ENCODE results near the gene YJEFN3. TPM values are rescaled to one million over a fixed set of nuclear protein-coding genes. Genes with fewer than 3 reads are reported as not detected.

YJEFN3 gene
- total and polyA plus RNA-seq, 10 of the 15 experiments (the other 5 are each of a cell fraction or from before 2014, with no cell fraction given): 0.05 to 6.9 (median 3.5) TPM

DNA sequence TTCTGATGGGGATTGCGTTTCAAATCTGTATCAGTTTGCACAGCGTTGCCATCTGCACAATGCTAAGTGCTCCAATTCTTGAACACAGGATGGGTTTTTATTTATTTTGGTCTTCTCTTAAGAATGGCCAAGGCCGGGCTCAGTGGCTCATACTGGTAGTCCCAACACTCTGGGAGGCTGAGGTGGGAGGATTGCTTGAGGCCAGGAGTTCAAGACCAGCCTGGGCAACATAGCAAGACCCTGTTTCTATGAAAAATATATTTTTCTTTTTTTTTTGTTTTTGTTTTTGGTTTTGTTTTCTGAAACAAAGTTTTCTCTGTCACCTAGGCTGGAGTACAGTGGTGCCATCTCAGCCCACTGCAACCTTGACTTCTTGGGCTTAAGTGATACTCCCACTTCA, 5.5 kb upstream of the YJEFN3 start:
- intact Hi-C loops (cut with micrococcal nuclease; ENCODE audit: unreplicated experiment): no loop called here
- 78% methylated on average over 3 of the region's 3 CpGs for WGBS (ENCODE audit: insufficient coverage, insufficient replicate concordance, low lambda C conversion rate, missing lambda C conversion rate)
- no peak for ATAC-seq
- H4K20me1 ChIP-seq (ENCODE audit: control insufficient read depth, insufficient read depth): no peaks in the 10 kb centered on the region
- H3K79me2 ChIP-seq (ENCODE audit: control insufficient read depth, insufficient read depth, low read length): peaks cover 46% of the 10 kb centered on the region
- ChIA-PET RAD21 (ENCODE audit: unreplicated experiment) (no interaction called here), SMC1A (ENCODE audit: uncharacterized antibody, unreplicated experiment) (interaction anchor here (1.5 kb wide), 1 partner anchor 118 kb away, joined by 3 read pairs; the partner anchor contains the start of gene GATAD2A), CTCF (interaction anchor here (3.2 kb wide), 1 partner anchor 9 kb away, joined by 13 read pairs; no protein-coding TSS in a partner anchor), POLR2A (no interaction called here)
- no peak overlapping the region for H3K9ac ChIP-seq (ENCODE audit: control insufficient read depth, insufficient read depth, low read length)
- H3K4me1 ChIP-seq (ENCODE audit: control insufficient read depth, insufficient read depth, low read length): peaks cover 38% of the 10 kb centered on the region
- H3K9me3 ChIP-seq (replicated peaks; ENCODE audit: control insufficient read depth, insufficient read depth, low read length): peaks cover 2% of the 10 kb centered on the region; the same call in 1 of the 3 replicates
- H3K4me2 ChIP-seq (ENCODE audit: control insufficient read depth, insufficient read depth): no peak overlapping the region
- no peak for TF ChIP-seq DPF2 (IDR thresholded peaks at IDR 0.05)
- in situ Hi-C loops (cut with MboI): loop anchor here (10.0 kb wide), 1 partner anchor 252 kb away; no protein-coding TSS in a partner anchor
- no peak for FAIRE-seq
- no TSS peak for BruUV-seq (replicated peaks)
- no peaks in the 10 kb centered on the region for H3K27me3 ChIP-seq (replicated peaks in 1 of 2; ENCODE audit: control insufficient read depth in 2 of 2, insufficient read depth in 2 of 2, low read length in 1 of 2)
- H2AFZ ChIP-seq (ENCODE audit: control insufficient read depth, low read depth, low read length): no peak overlapping the region
- H3K36me3 ChIP-seq (ENCODE audit: control insufficient read depth in 2 of 2, insufficient read depth in 2 of 2, low read length in 1 of 2): peaks cover 9 to 21% of the 10 kb centered on the region in 2 experiments; a peak in 3 of 4 replicates
- no peak overlapping the region for H3K27ac ChIP-seq (ENCODE audit: control insufficient read depth, insufficient read depth)
- DNase-seq (ENCODE audit: low read depth, low spot score): no peak
- H3K4me3 ChIP-seq: no peak overlapping the region

DNA sequence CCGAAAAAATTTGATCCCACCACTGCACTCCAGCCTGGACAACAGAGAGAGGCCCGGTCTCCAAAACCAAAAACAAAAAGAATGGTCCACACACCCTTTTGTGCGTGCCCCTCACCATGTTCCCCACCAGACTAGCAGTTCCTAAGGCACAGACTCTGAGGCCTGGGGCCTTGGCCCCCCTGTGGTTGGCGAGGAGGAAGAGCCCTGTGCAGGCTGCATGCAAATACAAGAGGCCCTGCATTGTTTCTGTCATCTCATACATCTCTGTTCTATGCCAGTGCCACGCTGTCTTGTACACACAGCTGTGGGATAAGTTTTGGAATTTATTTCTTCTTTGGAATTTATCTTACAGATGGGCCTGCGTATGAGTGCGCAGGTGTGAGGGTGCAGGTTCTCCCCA, 4.7 kb upstream of the YJEFN3 start:
- ATAC-seq (peak; percentile 81), FAIRE-seq (peak; percentile 52)

More for the DNA sequence above, 4.7 kb upstream of the YJEFN3 start:
- in situ Hi-C loops (cut with MboI) (loop anchor here (10.0 kb wide), 1 partner anchor 251 kb away; no protein-coding TSS in a partner anchor), intact Hi-C loops (cut with micrococcal nuclease; ENCODE audit: unreplicated experiment) (no loop called here)
- TF ChIP-seq POU2F2 (IDR thresholded peaks at IDR 0.05; ENCODE audit: borderline replicate concordance, low read depth, low read length) (peak; percentile 83; the same call in 2 of the 3 replicates), POLR2AphosphoS5 (IDR thresholded peaks at IDR 0.05; ENCODE audit: low read length) (0 out of 2 replicates have a peak, but pooled peaks have one; percentile 28), RUNX3 (IDR thresholded peaks at IDR 0.05; ENCODE audit: low read length) (peak; percentile 44; the same call in 1 of the 2 replicates), SP1 (IDR thresholded peaks at IDR 0.05; ENCODE audit: low read depth, low read length) (peak; percentile 24)
- TF ChIP-seq, protein P1, sequence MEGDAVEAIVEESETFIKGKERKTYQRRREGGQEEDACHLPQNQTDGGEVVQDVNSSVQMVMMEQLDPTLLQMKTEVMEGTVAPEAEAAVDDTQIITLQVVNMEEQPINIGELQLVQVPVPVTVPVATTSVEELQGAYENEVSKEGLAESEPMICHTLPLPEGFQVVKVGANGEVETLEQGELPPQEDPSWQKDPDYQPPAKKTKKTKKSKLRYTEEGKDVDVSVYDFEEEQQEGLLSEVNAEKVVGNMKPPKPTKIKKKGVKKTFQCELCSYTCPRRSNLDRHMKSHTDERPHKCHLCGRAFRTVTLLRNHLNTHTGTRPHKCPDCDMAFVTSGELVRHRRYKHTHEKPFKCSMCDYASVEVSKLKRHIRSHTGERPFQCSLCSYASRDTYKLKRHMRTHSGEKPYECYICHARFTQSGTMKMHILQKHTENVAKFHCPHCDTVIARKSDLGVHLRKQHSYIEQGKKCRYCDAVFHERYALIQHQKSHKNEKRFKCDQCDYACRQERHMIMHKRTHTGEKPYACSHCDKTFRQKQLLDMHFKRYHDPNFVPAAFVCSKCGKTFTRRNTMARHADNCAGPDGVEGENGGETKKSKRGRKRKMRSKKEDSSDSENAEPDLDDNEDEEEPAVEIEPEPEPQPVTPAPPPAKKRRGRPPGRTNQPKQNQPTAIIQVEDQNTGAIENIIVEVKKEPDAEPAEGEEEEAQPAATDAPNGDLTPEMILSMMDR (IDR thresholded peaks at IDR 0.05 in 2 of 3, conservative IDR thresholded peaks at IDR 0.05 in 1 of 3; ENCODE audit: control insufficient read depth in 2 of 3, extremely low read depth in 1 of 3, insufficient read depth in 1 of 3, low read depth in 3 of 3, low read length in 3 of 3): 0 out of 6 replicates have a peak, but pooled peaks of 1 of the 3 experiments have one; percentile 21
- TF ChIP-seq, protein P2, sequence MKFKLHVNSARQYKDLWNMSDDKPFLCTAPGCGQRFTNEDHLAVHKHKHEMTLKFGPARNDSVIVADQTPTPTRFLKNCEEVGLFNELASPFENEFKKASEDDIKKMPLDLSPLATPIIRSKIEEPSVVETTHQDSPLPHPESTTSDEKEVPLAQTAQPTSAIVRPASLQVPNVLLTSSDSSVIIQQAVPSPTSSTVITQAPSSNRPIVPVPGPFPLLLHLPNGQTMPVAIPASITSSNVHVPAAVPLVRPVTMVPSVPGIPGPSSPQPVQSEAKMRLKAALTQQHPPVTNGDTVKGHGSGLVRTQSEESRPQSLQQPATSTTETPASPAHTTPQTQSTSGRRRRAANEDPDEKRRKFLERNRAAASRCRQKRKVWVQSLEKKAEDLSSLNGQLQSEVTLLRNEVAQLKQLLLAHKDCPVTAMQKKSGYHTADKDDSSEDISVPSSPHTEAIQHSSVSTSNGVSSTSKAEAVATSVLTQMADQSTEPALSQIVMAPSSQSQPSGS (IDR thresholded peaks at IDR 0.05; ENCODE audit: low read length): no peak
- ChIA-PET RAD21 (ENCODE audit: unreplicated experiment) (no interaction called here), SMC1A (ENCODE audit: uncharacterized antibody, unreplicated experiment) (interaction anchor here (1.5 kb wide), 1 partner anchor 119 kb away, joined by 3 read pairs; the partner anchor contains the start of gene GATAD2A), CTCF (interaction anchor here (3.2 kb wide), 1 partner anchor 8 kb away, joined by 13 read pairs; no protein-coding TSS in a partner anchor), POLR2A (no interaction called here)
- no TSS peak for BruUV-seq (replicated peaks)
- H3K4me3 ChIP-seq: peak overlapping the region; percentile 39
- no peaks in the 10 kb centered on the region for H4K20me1 ChIP-seq (ENCODE audit: control insufficient read depth, insufficient read depth)
- H3K9me3 ChIP-seq (replicated peaks; ENCODE audit: control insufficient read depth, insufficient read depth, low read length): peaks cover 2% of the 10 kb centered on the region; the same call in 1 of the 3 replicates
- DNase-seq (ENCODE audit: low read depth, low spot score): no peak
- H3K79me2 ChIP-seq (ENCODE audit: control insufficient read depth, insufficient read depth, low read length): peaks cover 41% of the 10 kb centered on the region
- H3K9ac ChIP-seq (ENCODE audit: control insufficient read depth, insufficient read depth, low read length): 0 out of 2 replicates have a peak overlapping the region, but pooled peaks have one; percentile 8
- H3K4me2 ChIP-seq (ENCODE audit: control insufficient read depth, insufficient read depth): peak overlapping the region; percentile 71
- no peak overlapping the region for H2AFZ ChIP-seq (ENCODE audit: control insufficient read depth, low read depth, low read length)
- WGBS (ENCODE audit: insufficient coverage, insufficient replicate concordance, low lambda C conversion rate, missing lambda C conversion rate): 31% methylated on average over 7 of the region's 7 CpGs
- peak overlapping the region; percentile 57 for H3K27ac ChIP-seq (ENCODE audit: control insufficient read depth, insufficient read depth)
- no peaks in the 10 kb centered on the region for H3K27me3 ChIP-seq (replicated peaks in 1 of 2; ENCODE audit: control insufficient read depth in 2 of 2, insufficient read depth in 2 of 2, low read length in 1 of 2)
- peaks cover 9 to 26% of the 10 kb centered on the region in 2 experiments; a peak in 3 of 4 replicates for H3K36me3 ChIP-seq (ENCODE audit: control insufficient read depth in 2 of 2, insufficient read depth in 2 of 2, low read length in 1 of 2)
- peaks cover 38% of the 10 kb centered on the region for H3K4me1 ChIP-seq (ENCODE audit: control insufficient read depth, insufficient read depth, low read length)

Data from GM12878 (cell line).